Kidney (tissue), 14 donors: ENCODE results near the gene CCS. TPM values are rescaled to one million over a fixed set of nuclear protein-coding genes. Genes with fewer than 3 reads are reported as not detected.

ENCODE experiments used
- DNase-seq, 5 donors: peaks; one replicate each; pipeline ENCODE4 v3.0.0-alpha.2; 2013 to 2020
- FAIRE-seq: peaks from 2 replicates; lab custom pipeline; 2012; peaks lifted over from hg19 to GRCh38; lab: Jason Lieb, UNC
- H3K27ac ChIP-seq, 2 donors: one replicate each; pipeline ENCODE4 v1.7.0; 2013; ENCODE audit warnings: low read depth in 2 of 2, low read length in 2 of 2, inconsistent platforms in 1 of 2
- H3K27me3 ChIP-seq: one replicate; pipeline ENCODE4 v1.7.1; 2013; ENCODE audit warnings: low read length, inconsistent platforms; ENCODE audit not compliant: control insufficient read depth, insufficient read depth
- H3K36me3 ChIP-seq, 3 donors: one replicate each; pipeline versions ENCODE4 v1.7.0 to v1.7.1; 2013; ENCODE audit warnings: low read length in 3 of 3, control low read depth in 1 of 3, inconsistent platforms in 1 of 3; ENCODE audit not compliant: insufficient read depth in 3 of 3, control insufficient read depth in 2 of 3
- H3K4me1 ChIP-seq, 3 donors: one replicate each; pipeline versions ENCODE4 v1.7.0 to v1.7.1; 2013; ENCODE audit warnings: low read length in 3 of 3, inconsistent platforms in 1 of 3, low read depth in 1 of 3; ENCODE audit not compliant: control insufficient read depth in 2 of 3, insufficient read depth in 2 of 3
- H3K4me3 ChIP-seq, 3 donors: one replicate each; pipeline versions ENCODE4 v1.7.0 to v1.8.1; 2013; ENCODE audit warnings: low read length in 3 of 3, control low read depth in 1 of 3, inconsistent platforms in 1 of 3
- H3K9ac ChIP-seq, 3 donors: one replicate each; pipeline versions ENCODE4 v1.7.0 to v1.7.1; 2013; ENCODE audit warnings: low read length in 3 of 3, control low read depth in 1 of 3, inconsistent platforms in 1 of 3
- H3K9me3 ChIP-seq, 3 donors: one replicate each; pipeline versions ENCODE4 v1.7.0 to v1.7.1; 2013; ENCODE audit warnings: low read length in 3 of 3, control low read depth in 1 of 3, inconsistent platforms in 1 of 3; ENCODE audit not compliant: control insufficient read depth in 2 of 3, insufficient read depth in 1 of 3
- CTCF ChIP-seq: IDR thresholded peaks from 3 replicates; pipeline ENCODE4 v1.5.1; 2012; ENCODE audit warnings: mild to moderate bottlenecking, moderate library complexity, borderline replicate concordance; ENCODE audit not compliant: insufficient read depth; ENCODE audit errors: extremely low read depth
- intact Hi-C: fragments of 100-400 bp; cut with DNase I; formaldehyde crosslinking; loops from one replicate; pipeline ENCODE4 v1.11.1; 2022
- polyA plus RNA-seq: library from polyadenylated mRNA; stranded (reverse); fragments of 350-450 nt; fragmentation: Illumina TruSeq; extraction: RNeasy Lipid Tissue Mini Kit (QIAGEN cat#74804); gene quantifications from one replicate; pipeline ENCODE4 v1.2.3, GENCODE V29; 2014; ENCODE audit warnings: low read depth, low replicate concordance; ENCODE audit not compliant: insufficient read depth
- total RNA-seq: library from RNA; stranded (reverse); fragmentation: NEBNext Ultra II Directional; extraction: Animal tissue kit (Norgen Biotek cat#: 25700); gene quantifications from one replicate; pipeline ENCODE4 v1.2.1, GENCODE V29; 2021
- donor health status: control.
- donor health status: control.
- donor health status: control.
- donor health status: control.
- donor health status: control.
- donor health status: DM: yes; HTN: yes; CAD: no.
- donor health status: Normal renal cell carcinoma (clear cell type).

Gene CCS
- total and polyA plus RNA-seq, 2 donors from 2014 or later, result 40.7 to 78.7 TPM

- H3K36me3 ChIP-seq, result peaks cover 7 to 29% (median 23%) of the 10 kb centered on the region in 3 donors
- H3K4me1 ChIP-seq, result peaks cover 0 to 8% (median 5%) of the 10 kb centered on the region in 3 donors
- no peak overlapping the region for H3K4me3 ChIP-seq
- H3K27ac ChIP-seq, result no peak overlapping the region
- H3K27me3 ChIP-seq, result no peaks in the 10 kb centered on the region
- intact Hi-C loops, result no loop called here
- H3K9ac ChIP-seq, result no peak overlapping the region
- FAIRE-seq, result no peak
- TF ChIP-seq CTCF, result no peak
- no peak for DNase-seq
- no peaks in the 10 kb centered on the region for H3K9me3 ChIP-seq
Measured at GRCh38 chr11:66649903-66650302, 56.9 kb downstream of the CCS start.

GRCh38 chr11:66651016-66651415 is 58.0 kb downstream of the CCS start:
- intact Hi-C loops, result no loop called here
- Histone ChIP-seq H3K4me1 (no peaks in the 10 kb centered on the region), H3K27me3 (no peaks in the 10 kb centered on the region), H3K27ac (no peak overlapping the region), H3K9me3 (no peaks in the 10 kb centered on the region), H3K4me3 (no peak overlapping the region), H3K9ac (no peak overlapping the region), H3K36me3 (peaks cover under 1 to 19% (median 16%) of the 10 kb centered on the region in 3 donors)
- DNase-seq, result no peak
- TF ChIP-seq CTCF, result no peak
- no peak for FAIRE-seq

- intact Hi-C loops, result no loop called here
- Histone ChIP-seq H3K36me3 (peaks cover 0 to 10% (median 3%) of the 10 kb centered on the region in 3 donors), H3K27me3 (no peaks in the 10 kb centered on the region), H3K27ac (no peak overlapping the region), H3K4me1 (no peaks in the 10 kb centered on the region), H3K4me3 (no peak overlapping the region), H3K9ac (no peak overlapping the region), H3K9me3 (no peaks in the 10 kb centered on the region)
- TF ChIP-seq CTCF, result no peak
- no peak for DNase-seq
- no peak for FAIRE-seq
Measured at GRCh38 chr11:66652651-66653050, 59.7 kb downstream of the CCS start.

GRCh38 chr11:66653123-66653522 is 60.1 kb downstream of the CCS start:
- Histone ChIP-seq H3K4me1 (no peaks in the 10 kb centered on the region), H3K9me3 (no peaks in the 10 kb centered on the region), H3K27me3 (no peaks in the 10 kb centered on the region), H3K27ac (no peak overlapping the region), H3K4me3 (no peak overlapping the region), H3K9ac (no peak overlapping the region), H3K36me3 (peaks cover 0 to 10% (median 3%) of the 10 kb centered on the region in 3 donors)
- intact Hi-C loops, result no loop called here
- no peak for DNase-seq
- TF ChIP-seq CTCF, result no peak
- FAIRE-seq, result no peak
